IPS-18a (cell line): Measurements from ENCODE around the gene ANKRD29.
"Not testable (repeated sequence)": the region's sequence is repeated elsewhere in the genome, so short reads cannot be mapped to it uniquely, and the experiment has no call there.

Experiments
- H3K27ac ChIP-seq: one replicate; pipeline ENCODE4 v1.5.1; 2013; ENCODE audit warnings: low read length
- H3K27me3 ChIP-seq: one replicate; pipeline ENCODE4 v1.6.1; 2013; ENCODE audit warnings: mild to moderate bottlenecking, low read length; ENCODE audit not compliant: control insufficient read depth, insufficient read depth
- H3K36me3 ChIP-seq: one replicate; pipeline ENCODE4 v1.6.1; 2013; ENCODE audit warnings: low read depth, low read length; ENCODE audit not compliant: control insufficient read depth
- H3K4me1 ChIP-seq: one replicate; pipeline ENCODE4 v1.6.1; 2013; ENCODE audit warnings: low read depth, low read length; ENCODE audit not compliant: control insufficient read depth
- H3K4me3 ChIP-seq: one replicate; pipeline ENCODE4 v1.5.1; 2013; ENCODE audit warnings: low read length
- H3K9ac ChIP-seq: one replicate; pipeline ENCODE4 v1.6.1; 2013; ENCODE audit warnings: mild to moderate bottlenecking, low read length, moderate library complexity
- H3K9me3 ChIP-seq: one replicate; pipeline ENCODE4 v1.6.1; 2013; ENCODE audit warnings: low read depth, low read length; ENCODE audit not compliant: control insufficient read depth

The ANKRD29 gene

DNA sequence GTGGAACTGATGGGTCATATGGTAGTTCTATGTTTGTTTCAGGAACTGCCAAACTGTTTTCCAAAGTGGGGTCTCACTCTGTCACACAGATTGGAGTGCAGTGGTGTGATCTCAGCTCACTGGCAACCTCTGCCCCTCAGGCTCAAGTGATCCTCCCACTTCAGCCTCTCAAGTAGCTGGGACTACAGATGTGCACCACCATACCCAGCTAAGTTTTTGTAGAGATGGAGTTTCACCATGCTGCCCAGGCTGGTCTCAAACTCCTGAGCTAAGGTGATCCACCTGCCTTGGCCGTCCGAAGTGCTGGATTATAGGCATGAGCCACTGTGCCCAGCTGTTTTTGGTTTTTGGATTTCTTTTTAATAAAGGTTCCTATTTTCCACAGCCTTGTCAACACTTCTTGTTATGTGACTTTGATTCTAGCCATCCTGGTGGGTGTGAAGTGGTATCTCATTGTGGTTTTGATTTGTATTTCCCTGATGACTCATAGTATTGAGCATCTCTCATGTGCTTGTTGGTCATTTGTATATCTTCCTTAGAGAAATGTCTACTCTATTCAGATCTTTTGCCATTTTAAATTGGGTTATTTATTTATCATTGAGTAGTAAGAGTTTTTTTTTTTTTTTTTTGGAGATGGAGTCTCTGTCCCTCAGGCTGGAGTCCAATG lies 99.2 kb downstream of the ANKRD29 start:
- Histone ChIP-seq H3K27ac (no peak overlapping the region), H3K27me3 (no peaks in the 10 kb centered on the region), H3K9ac (no peak overlapping the region), H3K4me3 (no peak overlapping the region), H3K9me3 (no peaks in the 10 kb centered on the region), H3K4me1 (no peaks in the 10 kb centered on the region), H3K36me3 (peaks cover 43% of the 10 kb centered on the region)

DNA sequence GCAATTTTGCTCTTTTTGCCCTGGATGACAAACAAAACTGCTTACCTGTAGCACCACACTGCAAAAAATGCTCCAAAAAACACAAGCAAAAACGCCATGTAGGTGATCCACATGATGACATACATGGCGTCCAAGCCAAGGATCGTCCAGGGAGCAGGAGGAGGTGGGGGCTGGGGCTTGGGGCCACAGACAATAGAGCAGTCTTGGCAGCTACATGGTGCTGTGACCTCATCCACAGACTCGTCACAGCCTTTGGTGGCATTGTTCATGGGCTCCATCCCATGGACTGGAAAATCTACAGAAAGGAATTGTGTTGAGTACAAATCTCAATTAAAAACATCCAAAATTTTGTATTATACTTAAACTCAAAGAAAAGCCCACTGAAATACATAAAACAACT lies 102.5 kb downstream of the ANKRD29 start:
- Histone ChIP-seq H3K27me3 (no peaks in the 10 kb centered on the region), H3K4me3 (no peak overlapping the region), H3K9ac (no peak overlapping the region), H3K36me3 (peaks cover 45% of the 10 kb centered on the region), H3K27ac (no peak overlapping the region), H3K4me1 (no peaks in the 10 kb centered on the region), H3K9me3 (no peaks in the 10 kb centered on the region)

DNA sequence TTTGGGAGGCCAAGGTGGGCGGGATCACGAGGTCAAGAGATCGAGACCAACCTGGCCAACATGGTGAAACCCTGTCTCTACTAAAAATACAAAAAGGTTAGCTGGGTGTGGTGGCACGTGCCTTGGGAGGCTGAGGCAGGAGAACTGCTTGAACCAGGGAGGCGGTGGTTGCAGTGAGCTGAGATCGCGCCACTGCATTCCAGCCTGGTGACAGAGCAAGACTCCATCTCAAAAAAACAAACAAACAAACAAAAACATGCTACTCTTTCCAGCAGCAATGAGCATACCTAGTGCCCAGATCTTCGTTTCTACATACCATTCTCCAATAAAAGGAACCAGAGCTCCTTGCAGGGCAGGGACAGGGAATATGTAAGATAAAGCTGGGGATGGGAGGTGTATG lies 105.2 kb downstream of the ANKRD29 start:
- H3K36me3 ChIP-seq, result peaks cover 69% of the 10 kb centered on the region
- H3K27me3 ChIP-seq, H3K4me1 ChIP-seq, H3K27ac ChIP-seq, H3K4me3 ChIP-seq, H3K9me3 ChIP-seq, H3K9ac ChIP-seq: not testable (repeated sequence)

DNA sequence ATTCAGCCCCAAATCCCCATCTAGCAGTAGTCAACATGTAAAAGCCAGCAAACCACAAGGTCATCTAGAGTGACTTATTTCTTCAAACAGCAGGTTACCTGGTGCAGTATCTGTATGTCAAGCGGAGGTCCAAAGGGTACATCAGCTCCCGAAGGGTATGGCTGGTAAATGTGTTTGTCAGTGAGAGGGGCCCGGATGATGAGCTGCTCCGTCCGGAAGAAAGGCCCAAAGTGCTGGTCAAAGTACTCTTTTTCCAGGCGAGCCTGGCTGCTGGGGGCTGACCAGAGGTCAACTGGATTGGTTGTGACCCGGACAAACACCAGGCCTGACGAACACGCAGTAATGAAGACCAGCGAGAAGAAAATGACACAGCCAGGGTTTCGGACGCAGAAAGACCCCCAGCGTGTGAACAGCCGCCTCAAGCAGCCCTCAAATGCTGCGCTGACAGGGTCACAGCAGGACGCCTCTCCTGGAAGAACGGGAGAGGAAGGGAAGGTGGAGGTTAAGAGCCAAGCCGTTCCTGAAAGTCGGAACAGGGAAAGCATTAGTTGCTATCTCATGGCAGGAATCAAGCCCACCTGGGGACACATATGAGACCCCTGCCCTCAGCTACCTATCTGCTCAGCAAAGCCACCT lies 106.4 kb downstream of the ANKRD29 start:
- no peaks in the 10 kb centered on the region for H3K9me3 ChIP-seq
- no peak overlapping the region for H3K27ac ChIP-seq
- H3K27me3 ChIP-seq, result no peaks in the 10 kb centered on the region
- no peak overlapping the region for H3K4me3 ChIP-seq
- no peak overlapping the region for H3K9ac ChIP-seq
- H3K4me1 ChIP-seq, result no peaks in the 10 kb centered on the region
- peaks cover 76% of the 10 kb centered on the region for H3K36me3 ChIP-seq

DNA sequence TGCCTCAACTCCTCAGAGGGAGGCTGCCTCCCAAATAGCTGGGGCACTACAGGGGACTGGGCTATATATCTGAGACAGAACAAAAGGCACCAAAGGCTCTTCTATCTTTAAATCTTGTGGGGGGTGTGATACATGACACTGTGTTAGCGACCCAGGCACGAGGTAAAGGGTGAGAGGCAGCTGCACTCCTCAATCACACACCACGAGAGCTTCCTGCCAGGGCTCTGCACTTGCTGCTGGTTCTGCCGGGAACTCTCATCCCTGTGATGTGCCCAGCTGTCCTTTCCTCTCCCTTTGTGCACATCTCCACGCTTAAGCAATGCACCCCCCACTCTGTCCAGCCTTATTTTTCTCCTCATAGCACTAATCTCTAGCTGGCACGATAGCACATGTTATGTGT lies 108.8 kb downstream of the ANKRD29 start:
- Histone ChIP-seq H3K9ac (no peak overlapping the region), H3K9me3 (no peaks in the 10 kb centered on the region), H3K27me3 (no peaks in the 10 kb centered on the region), H3K27ac (no peak overlapping the region), H3K4me3 (no peak overlapping the region), H3K4me1 (no peaks in the 10 kb centered on the region), H3K36me3 (peaks cover 63% of the 10 kb centered on the region)

DNA sequence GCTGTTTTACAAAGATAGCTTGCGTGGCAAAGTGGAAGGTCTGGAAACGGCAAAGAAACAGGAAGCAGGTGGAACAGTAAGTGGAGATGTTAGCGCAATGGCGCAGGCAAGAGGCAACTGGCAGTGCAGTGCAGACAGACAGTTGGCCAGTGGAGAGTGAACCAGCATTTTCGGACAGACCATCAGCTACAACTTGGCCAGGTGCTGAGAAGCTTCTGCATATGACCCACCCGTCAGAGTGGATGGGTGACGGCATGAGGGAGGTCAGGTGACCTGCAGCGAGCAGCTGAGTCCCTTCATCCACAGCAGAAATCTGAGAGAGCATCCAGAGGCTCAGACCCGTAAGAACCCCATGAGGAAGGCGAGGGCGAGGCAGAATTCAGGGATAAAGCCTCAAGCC lies 110.2 kb downstream of the ANKRD29 start:
- no peak overlapping the region for H3K9ac ChIP-seq
- no peak overlapping the region for H3K4me3 ChIP-seq
- H3K4me1 ChIP-seq, result no peaks in the 10 kb centered on the region
- H3K27ac ChIP-seq, result no peak overlapping the region
- H3K9me3 ChIP-seq, result no peaks in the 10 kb centered on the region
- no peaks in the 10 kb centered on the region for H3K27me3 ChIP-seq
- peaks cover 65% of the 10 kb centered on the region for H3K36me3 ChIP-seq

DNA sequence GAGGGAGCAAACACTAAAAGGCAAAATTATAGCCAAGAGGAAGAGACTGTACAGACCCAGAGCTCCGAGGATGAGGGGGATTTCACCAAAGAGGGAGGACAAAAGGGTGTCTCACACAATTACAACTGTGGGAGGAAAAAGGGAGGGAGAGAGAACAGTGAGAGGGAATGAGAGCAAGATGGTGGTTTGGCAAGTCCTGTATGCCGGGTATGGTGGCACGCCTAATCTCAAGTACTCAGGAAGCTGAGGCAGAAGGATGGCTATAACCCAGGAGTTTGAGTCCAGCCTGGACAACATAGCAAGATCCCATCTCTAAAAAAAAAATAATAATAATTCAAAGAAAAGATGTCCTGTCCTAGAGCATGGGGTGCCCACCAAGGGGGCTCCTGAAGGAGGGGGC lies 110.7 kb downstream of the ANKRD29 start:
- Histone ChIP-seq H3K9ac (no peak overlapping the region), H3K9me3 (no peaks in the 10 kb centered on the region), H3K4me1 (no peaks in the 10 kb centered on the region), H3K36me3 (peaks cover 67% of the 10 kb centered on the region), H3K4me3 (no peak overlapping the region), H3K27ac (no peak overlapping the region), H3K27me3 (no peaks in the 10 kb centered on the region)

DNA sequence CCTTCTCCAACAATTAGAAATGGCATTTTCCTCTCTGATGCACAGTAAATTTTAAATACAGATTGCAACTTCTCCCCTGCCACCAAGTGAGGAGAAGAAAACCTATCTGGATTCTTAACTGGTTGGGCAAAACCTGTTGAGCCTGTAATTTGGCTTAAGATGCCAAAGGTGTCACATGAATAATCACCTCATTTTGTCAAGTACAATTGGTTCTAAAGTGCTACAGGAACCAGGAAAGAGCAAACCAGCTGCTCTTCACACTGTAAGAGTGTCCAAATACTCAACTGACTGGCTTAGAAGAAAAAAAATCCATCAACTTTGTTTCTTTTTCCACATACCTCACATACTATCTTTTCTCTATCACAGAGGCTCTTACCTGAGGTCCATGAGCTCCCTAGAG lies 111.8 kb downstream of the ANKRD29 start:
- Histone ChIP-seq H3K9ac (no peak overlapping the region), H3K36me3 (peaks cover 67% of the 10 kb centered on the region), H3K9me3 (no peaks in the 10 kb centered on the region), H3K27ac (no peak overlapping the region), H3K4me3 (no peak overlapping the region), H3K27me3 (no peaks in the 10 kb centered on the region), H3K4me1 (no peaks in the 10 kb centered on the region)
